SHP77 treated with DMSO at 0.1 percent for 48 hours (cell line): ENCODE measurements around the gene TPI1.
A peak's percentile ranks its signal among the peaks of the same experiment; 100 is the strongest.
"Not testable (repeated sequence)": the region's sequence is repeated elsewhere in the genome, so short reads cannot be mapped to it uniquely, and the experiment has no call there.

Experiments used
- DNase-seq: peaks from one replicate; lab custom pipeline; 2025; lab: John Stamatoyannopoulos, UW

TPI1 gene

GRCh38 chr12:6847676-6848075 lies 19.7 kb upstream of the TPI1 start:
- no peak for DNase-seq

GRCh38 chr12:6849427-6849826 lies 17.9 kb upstream of the TPI1 start:
- DNase-seq = no peak

- no peak for DNase-seq
These were observed 17.3 kb upstream of the TPI1 start for GRCh38 chr12:6849976-6850560.

- DNase-seq = no peak
These were observed 16.6 kb upstream of the TPI1 start for GRCh38 chr12:6850796-6851152.

DNA sequence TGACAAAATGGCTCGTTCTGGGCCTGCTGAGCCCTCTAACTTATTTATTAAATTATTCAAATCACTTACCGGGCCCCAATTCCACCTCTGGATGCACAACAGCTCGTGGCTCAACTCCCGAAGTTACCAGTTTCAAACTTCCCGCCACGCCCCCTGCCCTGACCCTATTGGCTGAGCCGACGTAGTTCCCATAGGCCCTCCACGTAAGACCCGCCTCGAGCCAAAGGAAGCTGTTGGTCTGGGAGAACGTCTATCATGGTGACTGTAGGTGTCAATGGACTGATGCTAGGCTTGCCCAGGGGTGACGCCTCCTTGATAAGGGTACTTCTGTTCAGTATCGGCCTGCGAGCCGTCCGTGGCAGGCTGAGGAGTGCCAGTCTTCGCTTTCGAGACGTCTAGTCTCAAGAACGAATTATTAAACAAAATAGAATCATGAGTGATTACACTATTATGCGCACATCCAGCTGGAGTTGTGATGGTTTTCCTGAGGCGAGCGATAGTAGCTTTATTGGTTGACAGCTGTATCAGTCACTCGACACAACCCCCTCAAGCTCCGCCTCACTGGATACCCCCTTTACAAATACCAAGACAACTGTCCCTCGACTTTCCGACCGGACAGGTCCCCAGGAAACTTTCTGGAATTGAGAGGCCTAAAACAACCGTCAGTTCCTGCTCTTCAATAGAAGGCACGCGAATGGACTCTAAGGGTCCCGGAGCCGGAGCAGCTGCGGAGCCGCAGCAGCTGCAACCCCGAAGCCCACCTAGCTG lies 16.0 kb upstream of the TPI1 start, which contains the start of gene CDCA3:
Gene CDCA3, minus strand, starts transcription at position 134 of the 768 bp plus-strand sequence. CDS start 334 bp downstream, outside the sequence.
- peak; percentile 77 for DNase-seq

DNA sequence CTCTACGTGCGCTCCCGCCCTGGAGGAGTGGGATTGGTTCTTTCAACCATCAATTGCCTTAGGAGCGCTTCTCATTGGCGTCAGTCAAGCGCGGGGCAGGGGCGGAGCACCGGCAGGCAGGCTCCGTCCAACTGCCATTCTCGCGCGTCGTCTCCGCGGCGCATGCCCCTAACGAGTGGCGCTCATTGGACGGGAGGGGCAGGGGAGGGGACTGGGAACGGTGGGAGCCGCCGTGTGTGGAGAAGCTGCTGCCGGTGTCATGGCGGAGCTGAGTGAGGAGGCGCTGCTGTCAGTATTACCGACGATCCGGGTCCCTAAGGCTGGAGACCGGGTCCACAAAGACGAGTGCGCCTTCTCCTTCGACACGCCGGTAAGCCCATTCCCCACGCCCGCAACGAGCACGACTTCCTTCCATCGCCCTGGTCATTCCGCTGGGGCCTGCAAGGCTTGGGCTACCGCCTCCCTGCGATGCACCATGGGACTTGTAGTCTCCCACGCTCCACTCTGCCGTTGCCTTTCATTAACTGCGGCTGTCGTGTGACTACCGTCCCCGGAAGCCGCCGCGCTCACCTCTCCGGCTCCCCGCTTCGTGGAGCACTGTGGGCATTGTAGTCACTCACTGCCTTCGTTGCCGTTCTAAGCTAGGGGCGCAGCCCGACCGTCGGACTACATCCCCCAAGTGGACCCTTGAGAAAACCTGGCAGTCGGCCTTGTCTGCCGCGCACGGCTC lies 15.2 kb upstream of the TPI1 start, which contains the start of gene USP5:
Gene USP5, plus strand, starts transcription at position 230 of the 730 bp plus-strand sequence. Its CDS starts 30 bp downstream, at position 260.
- peak; percentile 89 for DNase-seq

- no peak for DNase-seq
These were observed 14.5 kb upstream of the TPI1 start for GRCh38 chr12:6852651-6853354.

- no peak for DNase-seq
These were observed 13.7 kb upstream of the TPI1 start for GRCh38 chr12:6853626-6854025.

DNA sequence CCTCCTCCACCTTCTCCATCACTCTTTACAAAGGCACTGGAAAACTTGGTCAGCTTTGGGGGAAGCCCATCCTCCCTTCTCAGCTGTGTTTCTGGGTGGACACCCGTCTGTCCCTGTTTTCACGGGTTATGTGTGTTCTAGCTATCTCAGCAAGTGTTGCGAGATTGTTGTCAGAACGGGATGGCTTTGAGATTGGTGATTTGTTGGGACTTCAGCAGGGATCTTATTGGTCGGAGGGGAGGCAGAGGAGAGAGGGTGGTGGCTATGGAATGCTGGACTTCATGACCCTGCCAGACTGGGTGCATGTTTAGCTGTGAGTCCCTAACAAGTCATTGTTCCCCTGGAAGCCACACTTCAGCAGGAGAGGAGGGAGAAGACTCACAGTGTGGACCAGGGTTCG lies 13.3 kb upstream of the TPI1 start:
- DNase-seq = no peak

- no peak for DNase-seq
These were observed 12.0 kb upstream of the TPI1 start for GRCh38 chr12:6855322-6855721.

DNA sequence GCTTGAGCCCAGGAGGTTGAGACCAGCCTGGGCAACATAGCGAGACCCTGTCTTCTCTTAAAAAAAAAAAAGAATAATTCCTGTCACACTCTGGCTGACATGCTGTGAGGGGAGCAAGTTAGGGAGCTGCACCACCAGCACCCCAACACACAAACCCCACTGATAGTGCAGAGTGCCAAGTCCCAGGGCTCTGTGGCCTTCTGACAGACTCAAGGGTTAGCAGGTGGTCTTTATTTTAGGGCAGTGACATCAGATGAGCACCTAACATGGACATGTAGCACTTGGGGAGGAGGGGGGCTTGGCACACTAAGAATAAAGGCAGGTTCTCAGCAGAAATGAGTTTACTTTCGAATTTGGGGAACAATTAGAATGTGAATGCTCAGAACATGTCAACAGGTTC lies 8.5 kb upstream of the TPI1 start:
- DNase-seq = no peak

DNA sequence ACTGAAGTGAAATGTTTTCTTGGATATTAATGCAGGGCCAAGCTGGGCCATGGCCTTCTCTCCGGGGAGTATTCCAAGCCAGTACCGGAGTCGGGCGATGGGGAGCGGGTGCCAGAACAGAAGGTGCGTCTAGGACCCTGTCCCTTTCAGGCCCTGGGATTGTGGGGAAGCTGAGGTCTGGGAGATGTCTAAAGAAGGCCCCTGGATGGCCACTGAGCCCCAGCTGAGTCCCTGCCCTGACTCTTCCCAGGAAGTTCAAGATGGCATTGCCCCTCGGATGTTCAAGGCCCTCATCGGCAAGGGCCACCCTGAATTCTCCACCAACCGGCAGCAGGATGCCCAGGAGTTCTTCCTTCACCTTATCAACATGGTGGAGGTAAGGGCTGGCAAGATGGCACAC lies 7.2 kb upstream of the TPI1 start:
- no peak for DNase-seq

GRCh38 chr12:6860942-6861341 lies 6.4 kb upstream of the TPI1 start:
- no peak for DNase-seq

GRCh38 chr12:6861391-6861790 lies 5.9 kb upstream of the TPI1 start:
- no peak for DNase-seq

DNA sequence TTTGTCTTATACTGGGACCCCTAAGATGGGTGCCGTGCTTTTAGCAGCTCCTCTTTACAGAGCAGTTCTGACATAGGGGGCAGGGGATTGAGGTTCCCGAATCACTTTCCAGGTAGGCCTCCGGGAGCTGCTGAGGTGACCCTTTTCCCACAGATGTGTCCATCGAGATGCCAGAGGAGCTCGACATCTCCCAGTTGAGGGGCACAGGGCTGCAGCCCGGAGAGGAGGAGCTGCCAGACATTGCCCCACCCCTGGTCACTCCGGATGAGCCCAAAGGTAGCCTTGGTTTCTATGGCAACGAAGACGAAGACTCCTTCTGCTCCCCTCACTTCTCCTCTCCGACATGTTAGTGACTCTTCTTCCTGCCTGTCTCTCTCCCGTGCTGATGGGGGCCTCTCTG lies 4.3 kb upstream of the TPI1 start:
- no peak for DNase-seq

- DNase-seq = no peak
These were observed 3.6 kb upstream of the TPI1 start for GRCh38 chr12:6863586-6864321.

- not testable (repeated sequence) for DNase-seq
These were observed 2.0 kb upstream of the TPI1 start for GRCh38 chr12:6865307-6865706.

- DNase-seq = no peak
These were observed 990 bp upstream of the TPI1 start for GRCh38 chr12:6866163-6866919.

DNA sequence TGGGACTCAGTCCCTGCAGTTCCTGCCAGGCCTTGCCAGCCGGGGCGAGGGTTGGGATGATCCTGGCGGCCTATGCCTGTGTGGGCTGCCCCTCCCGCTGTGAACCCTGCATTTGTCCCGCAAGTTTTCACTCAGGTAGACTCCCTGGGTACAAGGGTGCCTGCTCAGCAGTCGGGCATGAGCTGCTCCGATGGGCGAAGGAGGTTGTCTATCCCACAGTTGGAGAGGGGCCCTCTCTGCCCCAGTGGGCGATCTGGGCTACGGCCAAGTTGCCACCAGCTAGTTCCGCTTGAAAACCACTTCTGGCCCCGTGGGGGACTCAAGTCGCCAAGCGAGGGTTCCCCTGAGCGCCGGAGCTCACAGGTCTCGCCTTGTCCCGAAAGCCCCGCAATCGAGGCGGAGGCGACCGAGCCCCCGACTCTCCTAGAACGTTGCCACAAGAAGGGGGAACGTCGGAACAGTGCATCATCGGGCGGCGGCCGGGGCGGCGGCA lies 365 bp upstream of the TPI1 start:
- DNase-seq = no peak

DNA sequence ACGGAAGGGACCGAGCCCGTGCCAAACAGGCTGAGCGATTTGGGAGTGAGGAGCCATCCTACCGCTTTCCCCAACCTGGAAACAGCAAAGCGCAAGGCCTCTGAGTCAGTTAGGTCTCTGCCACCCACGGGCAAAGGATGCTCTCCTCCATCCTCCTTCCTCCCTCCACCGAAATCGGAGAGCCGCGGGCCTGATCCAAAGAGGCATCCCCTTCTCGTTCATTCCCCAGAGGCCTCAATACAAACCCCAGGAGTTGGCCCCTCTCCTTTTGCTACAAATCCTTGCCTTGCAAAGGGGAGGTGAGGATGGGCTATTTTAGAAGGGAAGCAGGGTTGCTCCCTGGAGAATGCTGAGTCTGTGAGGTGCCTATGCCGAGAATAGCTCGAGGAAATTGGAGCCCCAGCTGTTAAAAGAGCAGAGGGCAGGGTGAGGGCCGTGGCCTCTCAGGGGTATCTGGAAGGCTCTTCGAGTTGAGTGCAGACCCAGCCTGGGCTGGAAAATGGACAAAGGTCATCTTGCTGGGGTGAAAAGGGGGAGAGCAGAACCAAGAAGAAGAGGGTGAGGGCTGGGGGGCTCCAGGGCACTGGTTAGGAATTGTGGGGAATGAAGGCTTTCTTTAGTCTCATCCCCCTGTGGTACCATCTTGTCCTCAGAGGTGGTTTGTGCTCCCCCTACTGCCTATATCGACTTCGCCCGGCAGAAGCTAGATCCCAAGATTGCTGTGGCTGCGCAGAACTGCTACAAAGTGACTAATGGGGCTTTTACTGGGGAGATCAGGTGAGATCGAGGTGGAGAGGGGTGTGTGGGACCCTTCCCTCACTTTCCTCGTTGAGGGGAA lies 1.1 kb downstream of the TPI1 start:
- DNase-seq = no peak
